ENCODE data around the gene AFTPH.
A peak's percentile ranks its signal among the peaks of the same experiment; 100 is the strongest.

AFTPH gene

DNA sequence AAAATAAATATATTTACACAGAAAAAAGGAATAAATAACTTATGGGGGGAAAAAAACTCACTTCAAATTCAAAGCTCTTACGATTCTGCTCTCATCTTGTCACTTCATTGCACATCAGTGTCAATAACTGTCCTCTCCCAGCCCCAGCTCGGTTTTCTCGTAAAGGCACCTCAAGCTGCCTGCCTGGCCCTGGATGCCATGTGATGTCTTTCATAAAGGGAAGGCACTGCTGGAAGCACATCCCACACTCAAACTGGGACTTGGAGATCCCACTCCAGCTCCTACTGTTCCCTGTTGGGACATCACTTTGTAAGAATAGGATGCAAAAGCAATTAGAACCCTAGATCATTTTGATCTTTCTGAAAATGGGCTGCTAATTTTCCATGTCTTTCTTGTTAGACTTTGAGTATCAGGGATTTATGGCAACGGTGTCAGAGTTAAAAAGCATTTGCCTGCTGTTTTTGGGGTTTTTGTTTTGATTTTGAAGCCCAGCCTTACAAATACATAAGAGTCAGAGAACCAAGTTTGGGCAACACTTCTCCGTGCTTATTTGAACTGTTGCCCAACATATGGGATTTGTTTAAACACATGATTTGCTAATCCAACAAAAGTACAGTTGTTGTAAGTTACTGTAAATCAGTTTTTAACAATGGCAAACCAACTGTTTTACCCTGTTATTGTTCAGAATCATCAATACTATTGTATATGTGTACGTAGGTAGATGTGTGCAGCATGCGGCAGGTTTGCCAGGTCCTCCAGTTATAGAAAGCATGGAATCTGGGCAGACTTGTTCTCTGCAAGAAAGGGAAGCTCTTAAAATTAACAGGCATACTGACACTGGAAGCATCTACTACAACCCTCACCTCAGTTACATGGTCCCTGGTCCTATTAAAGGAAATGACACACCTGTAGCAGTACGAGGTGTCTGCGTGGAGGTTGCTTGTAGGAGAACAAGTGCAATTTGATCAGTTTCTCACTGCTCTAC lies 109.0 kb downstream of the AFTPH start:
- ATAC-seq (no peak), DNase-seq (no peak)

GRCh38 chr2:64634345-64635267 lies 110.5 kb downstream of the AFTPH start:
- no peak for ATAC-seq
- DNase-seq = no peak

- DNase-seq = peak; percentile 36
- peak; percentile 49 for ATAC-seq
These were observed 112.1 kb downstream of the AFTPH start for GRCh38 chr2:64635976-64636911.

GRCh38 chr2:64637000-64637635 lies 113.0 kb downstream of the AFTPH start:
- peak; percentile 56 for ATAC-seq
- no peak for DNase-seq

- DNase-seq (no peak), ATAC-seq (peak; percentile 62)
These were observed 113.8 kb downstream of the AFTPH start for GRCh38 chr2:64637931-64638330.

- no peak for ATAC-seq
These were observed 114.5 kb downstream of the AFTPH start for GRCh38 chr2:64638502-64639120.

DNA sequence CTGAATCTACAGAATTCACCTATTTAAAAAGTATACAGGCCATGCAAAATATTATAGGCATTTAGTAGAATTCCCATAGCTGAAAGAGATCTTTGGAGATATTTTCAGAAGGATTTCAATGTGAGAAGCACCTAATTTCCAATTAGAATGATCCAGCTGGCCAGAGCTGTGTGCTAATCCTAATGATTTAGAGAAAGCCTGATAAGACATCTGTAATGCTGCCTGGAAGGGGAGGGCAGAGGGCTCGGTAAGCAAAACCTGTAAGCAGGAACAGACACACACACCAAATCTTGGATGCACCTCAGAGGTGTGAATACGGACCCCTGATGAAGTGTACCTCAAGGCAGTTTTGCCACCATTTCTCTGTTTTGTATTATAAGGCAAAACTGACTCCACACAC lies 115.6 kb downstream of the AFTPH start:
- ATAC-seq (no peak), DNase-seq (no peak)

More at GRCh38 chr2:64638502-64639120, 114.5 kb downstream of the AFTPH start:
- no peak for DNase-seq

DNA sequence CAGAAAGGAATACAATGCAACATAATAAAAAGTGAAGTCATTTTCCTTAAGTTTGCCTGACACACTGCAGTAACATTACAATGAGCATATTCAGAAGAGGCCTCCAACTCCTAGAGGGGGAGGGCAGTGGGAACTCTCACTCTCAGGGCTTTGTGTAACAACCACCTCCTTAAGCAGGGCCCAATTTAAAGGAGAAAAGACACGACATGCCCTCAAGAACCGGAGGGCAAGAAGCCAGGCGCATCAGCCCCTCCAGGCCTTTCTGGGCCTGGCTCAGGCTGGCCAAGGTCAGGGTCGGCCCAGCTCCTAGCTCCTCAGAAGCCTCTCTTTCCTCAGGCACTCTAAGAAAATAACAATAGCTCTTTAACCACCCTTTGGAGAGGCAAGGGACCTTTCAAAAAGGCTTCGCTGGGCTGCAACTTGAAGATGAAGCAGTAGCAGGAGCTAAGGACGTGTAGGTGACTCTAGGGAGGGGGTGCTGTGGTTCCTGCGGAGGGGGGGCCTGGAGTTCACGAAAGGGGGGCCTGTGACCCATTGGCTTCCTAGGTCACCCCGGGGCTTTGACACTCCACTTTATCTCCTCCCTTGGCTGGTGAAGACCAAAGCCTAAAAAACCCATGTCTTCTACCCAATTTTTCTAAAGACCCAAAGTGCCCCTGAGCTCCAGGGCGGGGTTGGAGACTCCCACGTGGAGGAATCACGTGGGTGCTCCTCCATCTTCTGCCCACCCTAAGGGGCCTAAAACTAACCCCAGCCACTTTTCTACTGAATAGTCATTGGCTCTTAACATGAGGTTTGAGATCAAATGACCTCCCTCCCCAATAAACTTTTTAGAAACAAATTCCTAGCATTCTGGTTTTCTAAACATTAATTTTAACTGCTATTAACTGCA lies 116.3 kb downstream of the AFTPH start:
- ATAC-seq = no peak
- no peak for DNase-seq

- no peak for DNase-seq
- ATAC-seq = no peak
These were observed 117.5 kb downstream of the AFTPH start for GRCh38 chr2:64641599-64641998.

Measured in stimulated activated naive CD8-positive, alpha-beta T cell treated with anti-CD3 and anti-CD28 coated beads, Interleukin-15, Interleukin-2, amounts not matched to agents 100 U/mL and 50 U/mL, for 24 hours (primary cell).